NCI-H187 (cell line): ENCODE data around the gene EHBP1L1.

Source experiments
- DNase-seq, 2 experiments: peaks; one replicate each; lab custom pipeline; 2025; lab: John Stamatoyannopoulos, UW

Gene EHBP1L1

GRCh38 chr11:65546217-65546958 is 29.5 kb upstream of the EHBP1L1 start:
- peak; percentile 78 to 93 for DNase-seq

DNA sequence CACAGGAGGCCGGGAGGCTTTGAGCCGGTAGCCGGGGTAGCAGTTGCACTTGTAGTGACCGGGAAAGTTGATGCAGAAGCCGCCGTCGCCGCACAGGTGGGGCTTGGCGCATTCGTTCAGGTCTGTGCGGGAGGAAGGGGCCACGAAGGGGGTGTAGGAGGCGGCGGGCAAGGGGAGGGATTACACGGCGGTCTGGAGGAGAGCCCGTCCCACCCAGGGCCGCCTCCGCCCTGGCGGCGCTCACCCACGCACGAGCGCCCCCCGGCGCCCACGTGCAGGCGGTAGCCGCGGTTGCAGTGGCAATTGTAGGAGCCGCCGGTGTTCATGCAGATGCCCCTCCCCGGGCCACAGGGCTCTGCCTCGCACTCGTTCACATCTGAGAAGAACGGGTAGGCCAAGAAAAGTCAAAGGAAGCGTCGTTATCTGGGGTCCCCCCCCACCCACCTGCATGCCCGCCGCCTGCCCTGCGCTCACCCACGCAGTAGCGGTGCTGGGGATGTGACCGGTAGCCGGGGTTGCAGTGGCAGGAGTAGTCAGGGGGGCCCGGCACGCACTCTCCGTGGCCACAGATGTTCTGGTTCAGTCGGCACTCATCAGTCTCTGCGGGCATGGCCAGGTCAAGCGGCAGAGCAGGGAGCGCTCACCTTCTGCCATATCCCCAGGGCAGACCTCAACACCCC is 28.3 kb upstream of the EHBP1L1 start:
- DNase-seq: no peak

- no peak for DNase-seq
Observed at GRCh38 chr11:65548395-65548794, 27.5 kb upstream of the EHBP1L1 start.

DNA sequence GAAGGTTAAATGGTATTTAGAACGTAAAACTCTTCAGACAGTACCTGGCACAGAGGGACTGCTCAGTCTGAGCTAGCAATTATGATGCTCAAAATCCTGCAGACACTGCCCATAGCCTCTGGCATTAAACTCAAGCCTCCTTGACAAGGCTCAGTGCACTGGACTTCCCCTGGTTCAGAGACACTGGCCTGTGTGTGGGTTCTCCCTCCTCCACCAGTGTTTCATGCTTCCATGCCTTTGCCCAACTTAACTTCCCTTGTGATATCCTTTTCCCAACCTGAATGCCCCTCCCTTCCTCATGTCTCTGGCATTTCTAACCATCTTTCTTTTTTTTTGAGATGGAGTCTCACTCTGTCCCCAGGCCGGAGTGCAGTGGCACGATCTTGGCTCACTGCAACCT is 26.8 kb upstream of the EHBP1L1 start:
- DNase-seq: no peak

GRCh38 chr11:65551572-65552387 is 24.1 kb upstream of the EHBP1L1 start:
- DNase-seq: peak; percentile 40 to 52

DNA sequence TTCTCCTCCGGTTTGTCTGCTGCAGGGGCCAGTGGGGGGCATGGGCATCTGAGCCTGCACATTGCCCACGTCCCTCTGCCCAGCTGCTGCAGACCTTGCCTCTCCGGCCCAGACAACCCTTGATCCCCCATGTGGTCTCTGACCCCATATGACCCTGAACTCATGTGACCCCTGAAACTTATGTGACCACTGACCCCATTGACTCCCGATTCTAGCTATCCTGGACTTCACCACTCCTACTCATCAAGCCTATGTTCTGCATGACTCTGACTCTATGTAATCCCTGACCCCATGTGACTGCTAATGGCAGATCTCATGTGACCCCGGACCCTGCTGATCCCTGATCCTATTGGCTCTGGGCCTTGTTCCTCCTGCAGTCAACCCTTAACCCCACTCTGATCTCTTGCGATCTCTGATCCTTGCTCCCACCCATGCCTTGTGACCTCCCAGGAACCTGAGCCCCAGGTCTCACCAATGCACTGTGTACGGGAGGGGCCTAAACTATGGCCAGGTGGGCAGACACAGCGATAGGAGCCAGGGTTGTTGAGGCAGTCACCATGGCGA is 23.4 kb upstream of the EHBP1L1 start:
- DNase-seq: no peak

DNA sequence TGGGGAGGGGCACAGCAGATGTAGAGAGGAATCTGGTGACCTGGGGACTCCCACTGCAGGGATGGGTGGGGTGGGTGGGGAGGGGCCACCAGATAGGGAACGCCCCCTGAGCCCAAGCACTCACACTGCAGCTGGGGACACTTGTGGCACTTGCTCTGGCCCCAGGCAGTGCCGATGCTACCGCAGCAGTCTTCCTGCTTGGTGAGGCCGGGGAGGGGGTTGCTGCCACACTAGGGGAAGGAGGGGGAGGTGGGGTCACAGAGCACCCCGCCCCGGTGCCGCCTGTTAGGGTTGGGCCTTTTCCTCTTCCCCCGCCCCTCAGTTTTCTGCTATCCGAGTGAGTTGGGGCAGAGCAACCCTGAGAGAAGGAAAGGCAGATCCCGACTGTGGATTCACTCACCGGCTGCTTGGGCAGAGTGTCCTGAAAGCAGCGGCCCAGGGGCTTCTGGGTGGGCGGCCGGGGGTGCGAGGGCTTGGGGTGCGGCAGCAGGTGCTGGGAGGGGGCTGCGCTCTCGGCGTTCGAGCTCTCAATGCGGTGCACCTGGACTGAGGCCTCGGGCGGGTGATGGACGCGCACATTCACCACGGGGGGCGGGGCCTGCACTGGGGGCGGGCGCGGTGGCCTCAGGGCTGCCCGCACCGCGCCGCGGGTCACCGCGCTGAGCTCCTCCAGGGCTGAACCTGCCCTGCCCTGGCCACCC is 22.4 kb upstream of the EHBP1L1 start:
- DNase-seq: peak; percentile 27 to 48

DNA sequence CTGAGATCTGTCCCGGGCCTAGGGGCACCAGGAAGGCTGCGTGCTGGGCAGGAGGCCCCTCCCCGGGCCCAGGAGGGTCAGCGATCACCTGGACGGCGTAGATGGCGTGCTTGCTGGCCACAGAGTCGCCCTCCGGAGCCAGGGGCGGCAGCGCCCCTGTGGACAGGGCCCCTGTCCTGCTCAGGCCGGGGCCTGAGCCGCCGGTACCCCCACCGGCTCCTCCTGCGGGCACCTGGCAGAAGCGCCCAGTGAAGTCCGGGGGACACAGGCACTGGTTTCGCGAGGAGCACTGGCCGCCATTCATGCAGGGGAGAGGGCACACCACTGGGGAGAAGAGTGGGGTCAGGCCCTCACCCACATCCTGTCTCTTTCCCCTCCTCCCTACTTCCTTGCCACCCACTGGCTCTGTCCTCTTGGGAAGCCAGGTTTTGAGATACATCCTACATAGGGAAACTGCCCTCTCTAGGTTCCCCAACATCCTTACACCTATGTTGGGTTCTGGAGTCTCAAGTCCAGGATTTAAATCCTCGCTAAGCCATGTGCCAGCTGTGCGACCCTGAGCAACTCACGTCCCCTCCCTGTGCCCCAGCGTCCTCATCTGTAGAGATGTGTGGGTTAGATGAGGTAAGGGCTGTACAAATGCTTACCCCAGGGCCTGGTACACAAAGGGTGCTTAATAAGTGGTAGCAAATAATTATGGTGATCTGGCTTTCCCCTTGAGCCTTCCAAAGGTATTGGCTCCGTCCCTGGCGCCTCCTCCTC is 21.6 kb upstream of the EHBP1L1 start:
- DNase-seq: no peak

GRCh38 chr11:65554842-65555430 is 20.9 kb upstream of the EHBP1L1 start:
- DNase-seq: no peak

GRCh38 chr11:65555693-65556231 is 20.1 kb upstream of the EHBP1L1 start:
- DNase-seq: no peak

DNA sequence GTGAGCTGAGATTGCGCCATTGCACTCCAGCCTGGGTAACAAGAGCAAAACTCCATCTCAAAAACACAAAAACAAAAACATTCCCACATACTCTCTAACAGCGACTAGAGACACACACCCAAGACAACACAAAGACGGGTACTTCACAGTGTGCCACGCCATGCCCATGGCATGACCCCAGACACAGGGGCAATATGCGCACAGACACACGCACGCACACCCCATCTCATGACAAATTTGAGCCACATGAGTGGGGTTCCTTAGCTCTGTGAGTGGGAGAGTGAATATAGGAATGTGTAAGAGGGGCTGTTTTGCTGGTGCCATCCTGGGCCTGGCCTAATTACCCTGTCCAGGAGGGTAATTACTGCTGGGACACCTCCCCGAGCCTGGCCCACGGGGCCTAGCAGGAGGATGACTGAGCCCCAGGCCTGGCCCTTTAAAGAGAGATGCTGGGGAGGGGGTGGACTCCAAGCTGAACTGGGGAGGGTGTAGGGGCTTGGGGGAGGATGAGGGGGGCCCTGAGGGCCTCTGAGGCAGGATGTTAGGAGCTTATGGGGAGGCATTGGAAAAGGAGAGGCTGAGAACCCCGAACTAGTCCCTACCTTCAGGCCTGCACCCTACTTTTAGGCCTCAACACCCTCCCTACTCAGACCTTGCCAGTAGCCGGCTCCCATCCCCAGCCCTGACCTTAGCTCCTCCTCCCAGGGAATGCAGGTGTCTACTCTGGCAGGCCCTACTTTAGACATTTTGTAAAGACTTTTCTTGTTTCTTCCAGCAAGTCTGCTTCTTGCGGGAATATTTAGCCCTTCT is 19.2 kb upstream of the EHBP1L1 start:
- no peak for DNase-seq

GRCh38 chr11:65557280-65558001 is 18.4 kb upstream of the EHBP1L1 start:
- no peak for DNase-seq

DNA sequence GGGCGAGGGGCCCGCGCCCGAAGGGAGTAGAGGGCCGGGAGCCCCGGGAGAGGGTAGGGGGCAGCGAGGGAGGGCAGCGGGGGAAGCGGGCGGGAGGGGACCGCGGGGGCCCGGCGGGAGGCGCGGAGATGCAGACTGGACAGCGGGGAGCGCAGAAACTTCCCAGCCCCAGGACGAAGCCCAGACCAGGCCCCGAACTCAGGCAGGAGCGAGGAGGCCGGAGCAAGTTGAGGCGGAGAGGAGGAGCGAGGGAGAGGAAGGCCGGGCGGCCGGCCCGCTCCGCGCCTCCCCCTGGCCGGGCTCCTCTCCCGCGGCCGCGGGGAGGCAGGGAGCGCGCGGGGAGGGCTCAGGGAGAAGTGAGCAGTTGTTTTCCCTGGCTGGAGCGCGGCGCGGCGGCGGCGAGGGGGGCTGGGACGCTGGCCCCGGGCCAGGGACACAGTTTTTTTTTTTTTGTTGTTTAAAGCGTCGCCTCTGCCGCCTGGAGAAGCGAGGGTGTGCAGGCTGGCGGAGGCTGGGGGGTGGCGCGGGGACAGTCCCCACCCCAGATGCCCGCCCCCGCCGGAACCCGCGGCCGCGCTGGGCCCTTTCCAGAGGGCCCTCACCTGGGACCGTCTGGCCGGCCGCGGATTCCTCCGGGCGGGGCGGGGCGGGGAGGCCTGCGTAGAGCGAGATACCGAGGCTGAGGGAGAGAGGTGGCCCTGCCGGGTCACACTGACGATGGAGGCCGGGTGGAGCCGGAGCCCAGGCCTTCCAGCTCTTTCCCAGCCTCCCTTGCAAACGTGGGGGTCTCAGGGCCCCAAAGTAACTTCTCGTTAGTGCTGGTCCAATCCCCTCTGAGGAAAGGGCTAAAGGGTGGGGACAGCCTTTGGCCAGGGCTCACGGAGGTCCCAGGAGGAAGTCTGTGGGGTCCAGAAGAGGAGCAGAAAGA is 17.6 kb upstream of the EHBP1L1 start, which contains the start of gene LTBP3:
LTBP3 (minus strand) TSS at position 358 of the 928 bp plus-strand sequence. CDS start 400 bp downstream, outside the sequence.
- peak; percentile 8 to 31 for DNase-seq

GRCh38 chr11:65558930-65559509 is 16.8 kb upstream of the EHBP1L1 start:
- no peak for DNase-seq

- DNase-seq: no peak
Observed at GRCh38 chr11:65559535-65559934, 16.3 kb upstream of the EHBP1L1 start.

DNA sequence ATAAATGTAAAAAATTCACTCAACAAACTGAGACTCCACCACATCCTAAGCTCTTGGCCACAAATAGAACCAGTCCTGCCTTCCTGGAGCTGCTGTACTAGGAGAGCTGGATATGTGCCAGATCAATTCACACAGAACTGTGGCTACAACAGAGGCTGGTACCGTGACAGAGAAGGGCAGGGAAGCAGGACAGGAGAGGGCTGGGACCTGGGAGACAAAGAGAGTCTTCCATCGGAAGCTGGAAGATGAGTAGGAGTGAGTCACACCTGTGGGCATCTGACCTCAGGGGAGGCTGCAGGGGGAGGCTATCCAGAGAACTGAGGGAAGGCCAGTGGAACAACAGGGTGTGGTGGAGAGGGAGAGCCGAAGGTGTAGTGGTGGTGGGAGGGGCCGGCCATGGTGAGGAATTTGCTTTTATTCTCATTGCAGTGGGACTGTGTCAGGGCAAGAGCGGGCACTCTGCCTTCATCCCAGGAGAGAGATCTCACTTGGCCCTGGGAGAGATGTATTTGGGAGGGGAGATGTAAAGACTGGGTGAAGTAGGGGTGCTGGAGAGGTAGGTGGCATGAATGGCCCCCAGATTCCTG is 15.8 kb upstream of the EHBP1L1 start:
- no peak for DNase-seq
